WTC11 (cell line): ENCODE results near the gene STRN4.

ENCODE experiments used
- ATF3 ChIP-seq: sonication (generic); formaldehyde crosslinking; conservative IDR thresholded peaks from 2 replicates; pipeline ENCODE4 v1.8.1; 2022; ENCODE audit warnings: mild to moderate bottlenecking, missing genetic modification reagents
- ATF6 ChIP-seq: sonication (generic); formaldehyde crosslinking; IDR thresholded peaks from 2 replicates; pipeline ENCODE4 v1.8.1; 2023; ENCODE audit warnings: mild to moderate bottlenecking, missing genetic modification reagents
- CTCF ChIP-seq: fragments of 200-600 bp; IDR thresholded peaks from 2 replicates; pipeline ENCODE4 v1.8.0; 2022; ENCODE audit warnings: antibody characterized with exemption
- FOXP4 ChIP-seq: sonication (generic); formaldehyde crosslinking; IDR thresholded peaks from 2 replicates; pipeline ENCODE4 v1.8.0; 2022; ENCODE audit warnings: mild to moderate bottlenecking, missing genetic modification reagents
- MLX ChIP-seq: sonication (generic); formaldehyde crosslinking; IDR thresholded peaks from 2 replicates; pipeline ENCODE4 v1.8.1; 2023; ENCODE audit warnings: mild to moderate bottlenecking, missing genetic modification reagents, moderate library complexity
- PRRX2 ChIP-seq: fragments of 250-450 bp; sonication (Bioruptor Pico); IDR thresholded peaks from 2 replicates; pipeline ENCODE4 v1.8.0; 2021; ENCODE audit warnings: mild to moderate bottlenecking
- USF2 ChIP-seq: sonication (generic); formaldehyde crosslinking; IDR thresholded peaks from 2 replicates; pipeline ENCODE4 v1.8.1; 2023; ENCODE audit warnings: mild to moderate bottlenecking, missing genetic modification reagents, moderate library complexity

GRCh38 chr19:46722004-46722380, 24.3 kb downstream of the STRN4 start:
- TF ChIP-seq USF2 = no peak
- no peak for TF ChIP-seq ATF6 (CRISPR knock-in tag)
- no peak for TF ChIP-seq CTCF
- TF ChIP-seq ATF3 (CRISPR knock-in tag) = no peak
- no peak for TF ChIP-seq FOXP4
- TF ChIP-seq PRRX2 (CRISPR knock-in tag) = no peak
- no peak for TF ChIP-seq MLX
